H1 (cell line): ENCODE data around the gene HINT2. TPM values are rescaled to one million over a fixed set of nuclear protein-coding genes. Genes with fewer than 3 reads are reported as not detected.

Experiments
- BCL11A ChIP-seq, 2 experiments: IDR thresholded peaks; one replicate each; pipeline ENCODE4 v1.6.1; 2011; ENCODE audit warnings: low read depth in 2 of 2, low read length in 2 of 2, mild to moderate bottlenecking in 2 of 2
- RBBP5 ChIP-seq: IDR thresholded peaks from 2 replicates; pipeline ENCODE4 v1.7.1; 2012; ENCODE audit warnings: low read depth, mild to moderate bottlenecking, inconsistent platforms, low read length, moderate library complexity, borderline replicate concordance
- TBP ChIP-seq: IDR thresholded peaks from 2 replicates; pipeline ENCODE4 v1.6.1; 2011; ENCODE audit warnings: low read depth, low read length, improper control_type of control experiment
- polyA plus RNA-seq, 7 experiments: library from polyadenylated mRNA; depleted of rRNA in 3 of 7; stranded (reverse) in 5 of 7; unstranded in 2 of 7; fragments of >200 nt in 5 of 7; fragments of 200-250 nt in 2 of 7; gene quantifications; 1 replicate in 5 of 7; 2 replicates in 1 of 7; 4 replicates in 1 of 7; pipeline versions ENCODE4 v1.2.1 to v1.2.3, GENCODE V29; 2011 to 2013; ENCODE audit warnings: missing spikeins in 2 of 7, mixed read lengths in 2 of 7
- total RNA-seq: library from RNA; stranded (reverse); fragmentation: NEBNext Ultra II Directional; extraction: Animal tissue kit (Norgen Biotek cat#: 25700); gene quantifications from 2 replicates; pipeline ENCODE4 v1.2.1, GENCODE V29; 2021
- TF ChIP-seq, protein P1 (sequence below): IDR thresholded peaks from 2 replicates; pipeline ENCODE4 v1.6.1; 2012; ENCODE audit warnings: inconsistent platforms
- TF ChIP-seq, protein P2 (sequence below): IDR thresholded peaks from 2 replicates; pipeline ENCODE4 v1.6.1; 2011; ENCODE audit warnings: low read depth, mild to moderate bottlenecking, low read length; ENCODE audit not compliant: insufficient read depth

HINT2 gene
- total and polyA plus RNA-seq, 2 of the 8 experiments (the other 6 are each of a cell fraction or from before 2014, with no cell fraction given), result 32.1 to 51.2 TPM

GRCh38 chr9:35813434-35814105 is 1.3 kb downstream of the HINT2 start (continued):
- TF ChIP-seq, protein P1, sequence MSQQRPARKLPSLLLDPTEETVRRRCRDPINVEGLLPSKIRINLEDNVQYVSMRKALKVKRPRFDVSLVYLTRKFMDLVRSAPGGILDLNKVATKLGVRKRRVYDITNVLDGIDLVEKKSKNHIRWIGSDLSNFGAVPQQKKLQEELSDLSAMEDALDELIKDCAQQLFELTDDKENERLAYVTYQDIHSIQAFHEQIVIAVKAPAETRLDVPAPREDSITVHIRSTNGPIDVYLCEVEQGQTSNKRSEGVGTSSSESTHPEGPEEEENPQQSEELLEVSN, result no peak
- TF ChIP-seq TBP (no peak), BCL11A (IDR thresholded peaks at IDR 0.05; ENCODE audit: low read depth in 2 of 2, low read length in 2 of 2) (no peak), RBBP5 (no peak)
- TF ChIP-seq, protein P2, sequence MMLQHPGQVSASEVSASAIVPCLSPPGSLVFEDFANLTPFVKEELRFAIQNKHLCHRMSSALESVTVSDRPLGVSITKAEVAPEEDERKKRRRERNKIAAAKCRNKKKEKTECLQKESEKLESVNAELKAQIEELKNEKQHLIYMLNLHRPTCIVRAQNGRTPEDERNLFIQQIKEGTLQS, result no peak
